Keratinocyte (primary cell): Measurements from ENCODE around the gene NOX3. TPM values are rescaled to one million over a fixed set of nuclear protein-coding genes. Genes with fewer than 3 reads are reported as not detected.

Source experiments
- DNase-seq: peaks from one replicate; pipeline ENCODE4 v3.0.0-alpha.2; 2011; ENCODE audit warnings: low read depth, missing footprints, low spot score
- FAIRE-seq: peaks from 2 replicates; lab custom pipeline; 2011; peaks lifted over from hg19 to GRCh38; lab: Jason Lieb, UNC
- H2AFZ ChIP-seq: 2 replicates; pipeline ENCODE4 v1.6.0; 2012; ENCODE audit warnings: low read length, control low read depth, inconsistent platforms; ENCODE audit not compliant: control insufficient read depth
- H3K27ac ChIP-seq: 2 replicates; pipeline ENCODE4 v1.5.1; 2011; ENCODE audit warnings: low read length; ENCODE audit not compliant: control insufficient read depth, insufficient read depth
- H3K27me3 ChIP-seq: 3 replicates; pipeline ENCODE4 v1.6.0; 2011; ENCODE audit warnings: low read length; ENCODE audit not compliant: control insufficient read depth, insufficient read depth; ENCODE audit errors: extremely low read depth
- H3K36me3 ChIP-seq, 2 experiments: 2 replicates in 1 of 2; 3 replicates in 1 of 2; pipeline ENCODE4 v1.5.1; 2011; ENCODE audit warnings: low read length in 2 of 2, mild to moderate bottlenecking in 1 of 2; ENCODE audit not compliant: control insufficient read depth in 2 of 2, insufficient read depth in 2 of 2; ENCODE audit errors: extremely low read depth in 1 of 2
- H3K4me1 ChIP-seq: 3 replicates; pipeline ENCODE4 v1.5.1; 2011; ENCODE audit warnings: low read length; ENCODE audit not compliant: control insufficient read depth, insufficient read depth; ENCODE audit errors: extremely low read depth
- H3K4me2 ChIP-seq: 3 replicates; pipeline ENCODE4 v1.6.0; 2011; ENCODE audit warnings: low read depth, low read length; ENCODE audit not compliant: control insufficient read depth, insufficient read depth; ENCODE audit errors: extremely low read depth
- H3K4me3 ChIP-seq, 3 experiments: fragments of 200-600 bp in 1 of 3; sonication (generic) in 1 of 3; 2 replicates in 2 of 3; 3 replicates in 1 of 3; pipeline ENCODE4 v1.5.1; 2011 to 2016; ENCODE audit warnings: low read length in 3 of 3, mild to moderate bottlenecking in 3 of 3, control low read depth in 2 of 3, inconsistent platforms in 1 of 3, low read depth in 1 of 3, mixed read lengths in 1 of 3, mixed run types in 1 of 3, moderate library complexity in 1 of 3; ENCODE audit not compliant: control insufficient read depth in 2 of 3, insufficient read depth in 2 of 3; ENCODE audit errors: extremely low read depth in 1 of 3
- H3K79me2 ChIP-seq: 2 replicates; pipeline ENCODE4 v1.6.0; 2012; ENCODE audit warnings: low read length; ENCODE audit not compliant: control insufficient read depth, insufficient read depth
- H3K9ac ChIP-seq: 3 replicates; pipeline ENCODE4 v1.6.0; 2011; ENCODE audit warnings: low read length; ENCODE audit not compliant: control insufficient read depth, insufficient read depth; ENCODE audit errors: extremely low read depth
- H3K9me1 ChIP-seq: 3 replicates; pipeline ENCODE4 v1.6.0; 2011; ENCODE audit warnings: low read length; ENCODE audit not compliant: control insufficient read depth, insufficient read depth; ENCODE audit errors: extremely low read depth
- H3K9me3 ChIP-seq: 2 replicates; pipeline ENCODE4 v1.5.1; 2012; ENCODE audit warnings: low read depth, low read length; ENCODE audit not compliant: control insufficient read depth
- H4K20me1 ChIP-seq: 3 replicates; pipeline ENCODE4 v1.6.0; 2011; ENCODE audit warnings: low read length; ENCODE audit not compliant: control insufficient read depth, insufficient read depth; ENCODE audit errors: extremely low read depth
- EZH2 ChIP-seq: IDR thresholded peaks from one replicate; pipeline ENCODE4 v1.6.1; 2012; ENCODE audit warnings: inconsistent platforms, mild to moderate bottlenecking, low read length, moderate library complexity
- dilution Hi-C: fragments of 300-500 bp; cut with MboI; formaldehyde crosslinking; loops from one replicate; pipeline ENCODE4 v1.7.0; 2020; ENCODE audit warnings: low sequenced_read_pairs; ENCODE audit not compliant: extremely low pct_ligation_motif_present
- polyA plus RNA-seq, 5 experiments: library from polyadenylated mRNA; depleted of rRNA in 3 of 5; stranded (reverse) in 3 of 5; stranded (forward) in 1 of 5; unstranded in 1 of 5; fragments of >200 nt; gene quantifications; 1 replicate in 1 of 5; 2 replicates in 3 of 5; 3 replicates in 1 of 5; pipeline versions ENCODE4 v1.2.1 to v1.2.3, GENCODE V29; 2011 to 2012; ENCODE audit warnings: missing spikeins in 2 of 5, low read depth in 1 of 5, low replicate concordance in 1 of 5
- TF ChIP-seq, protein P1 (sequence below), 3 experiments: IDR thresholded peaks in 1 of 3; conservative IDR thresholded peaks in 1 of 3; optimal IDR thresholded peaks in 1 of 3; 2 replicates in 2 of 3; 3 replicates in 1 of 3; pipeline versions ENCODE3 to v1.5.1; 2011; ENCODE audit warnings: low read length in 3 of 3, mild to moderate bottlenecking in 3 of 3, moderate library complexity in 2 of 3, control low read depth in 1 of 3, inconsistent platforms in 1 of 3; ENCODE audit not compliant: insufficient read depth in 2 of 3; ENCODE audit errors: extremely low read depth in 1 of 3

The NOX3 gene
- polyA plus RNA-seq, 1 donor (not counting 4 experiments of a cell fraction or from before 2014, with no cell fraction given): not detected

GRCh38 chr6:155449450-155450239 lies 6.0 kb downstream of the NOX3 start:
- Histone ChIP-seq H3K27me3 (peaks cover 10% of the 10 kb centered on the region), H3K36me3 (no peaks in the 10 kb centered on the region), H2AFZ (no peak overlapping the region), H4K20me1 (no peaks in the 10 kb centered on the region), H3K9me1 (no peaks in the 10 kb centered on the region), H3K4me3 (no peak overlapping the region), H3K4me1 (no peaks in the 10 kb centered on the region), H3K27ac (no peak overlapping the region), H3K4me2 (no peak overlapping the region), H3K79me2 (no peaks in the 10 kb centered on the region), H3K9me3 (no peaks in the 10 kb centered on the region), H3K9ac (no peak overlapping the region)
- dilution Hi-C loops: no loop called here
- TF ChIP-seq, protein P1, sequence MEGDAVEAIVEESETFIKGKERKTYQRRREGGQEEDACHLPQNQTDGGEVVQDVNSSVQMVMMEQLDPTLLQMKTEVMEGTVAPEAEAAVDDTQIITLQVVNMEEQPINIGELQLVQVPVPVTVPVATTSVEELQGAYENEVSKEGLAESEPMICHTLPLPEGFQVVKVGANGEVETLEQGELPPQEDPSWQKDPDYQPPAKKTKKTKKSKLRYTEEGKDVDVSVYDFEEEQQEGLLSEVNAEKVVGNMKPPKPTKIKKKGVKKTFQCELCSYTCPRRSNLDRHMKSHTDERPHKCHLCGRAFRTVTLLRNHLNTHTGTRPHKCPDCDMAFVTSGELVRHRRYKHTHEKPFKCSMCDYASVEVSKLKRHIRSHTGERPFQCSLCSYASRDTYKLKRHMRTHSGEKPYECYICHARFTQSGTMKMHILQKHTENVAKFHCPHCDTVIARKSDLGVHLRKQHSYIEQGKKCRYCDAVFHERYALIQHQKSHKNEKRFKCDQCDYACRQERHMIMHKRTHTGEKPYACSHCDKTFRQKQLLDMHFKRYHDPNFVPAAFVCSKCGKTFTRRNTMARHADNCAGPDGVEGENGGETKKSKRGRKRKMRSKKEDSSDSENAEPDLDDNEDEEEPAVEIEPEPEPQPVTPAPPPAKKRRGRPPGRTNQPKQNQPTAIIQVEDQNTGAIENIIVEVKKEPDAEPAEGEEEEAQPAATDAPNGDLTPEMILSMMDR (optimal IDR thresholded peaks at IDR 0.05 in 1 of 3, IDR thresholded peaks at IDR 0.05 in 1 of 3, conservative IDR thresholded peaks at IDR 0.05 in 1 of 3; ENCODE audit: extremely low read depth in 1 of 3, insufficient read depth in 2 of 3, low read length in 3 of 3): no peak
- TF ChIP-seq EZH2: no peak
- DNase-seq: no peak
- FAIRE-seq: no peak

DNA sequence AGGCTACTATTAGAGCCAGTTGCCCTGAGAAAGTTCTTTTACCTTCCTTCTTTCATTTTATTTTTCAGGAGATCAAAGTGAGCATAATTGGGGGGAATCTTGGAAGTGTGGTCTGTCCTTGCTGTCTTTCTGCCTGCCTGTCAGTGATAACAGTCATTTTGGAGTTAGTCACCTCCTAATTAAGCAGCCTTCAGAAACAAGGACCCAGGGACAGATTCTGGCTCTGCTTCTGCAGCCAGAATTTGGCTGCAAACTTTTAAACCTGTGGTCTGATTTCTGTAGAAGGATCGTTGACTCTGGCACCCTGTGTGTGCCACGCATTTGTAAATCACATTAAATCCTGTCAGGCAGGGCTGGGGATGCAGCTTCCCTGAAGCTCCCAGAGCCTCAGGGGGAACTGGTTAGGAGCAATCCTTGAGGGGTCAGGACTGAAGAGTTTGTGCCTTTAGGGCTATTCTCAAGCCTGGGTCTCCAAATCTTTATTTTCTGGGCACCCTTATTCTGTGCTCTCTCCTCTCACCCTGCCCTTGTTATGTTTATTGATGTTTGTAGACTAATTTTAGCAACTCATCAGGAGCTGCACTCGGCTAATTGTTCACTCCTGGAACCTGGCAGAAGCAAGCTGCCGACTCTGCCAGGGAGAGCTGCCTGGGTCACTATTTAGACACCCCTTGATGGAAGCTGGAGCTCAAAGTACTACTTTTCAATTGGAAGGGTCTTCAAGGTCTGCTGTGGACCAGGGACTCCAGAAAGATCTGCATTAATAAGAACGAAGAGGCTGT lies 6.8 kb downstream of the NOX3 start:
- DNase-seq (no peak), FAIRE-seq (no peak)
- no peak for TF ChIP-seq EZH2
- TF ChIP-seq, protein P1 (optimal IDR thresholded peaks at IDR 0.05 in 1 of 3, IDR thresholded peaks at IDR 0.05 in 1 of 3, conservative IDR thresholded peaks at IDR 0.05 in 1 of 3; ENCODE audit: extremely low read depth in 1 of 3, insufficient read depth in 2 of 3, low read length in 3 of 3): no peak
- H3K36me3 ChIP-seq: no peaks in the 10 kb centered on the region
- H2AFZ ChIP-seq: no peak overlapping the region
- H3K9me3 ChIP-seq: no peaks in the 10 kb centered on the region
- H3K4me3 ChIP-seq: no peak overlapping the region
- dilution Hi-C loops: no loop called here
- no peaks in the 10 kb centered on the region for H3K79me2 ChIP-seq
- H4K20me1 ChIP-seq: no peaks in the 10 kb centered on the region
- no peaks in the 10 kb centered on the region for H3K4me1 ChIP-seq
- no peak overlapping the region for H3K4me2 ChIP-seq
- H3K27me3 ChIP-seq: peaks cover 10% of the 10 kb centered on the region
- no peak overlapping the region for H3K27ac ChIP-seq
- H3K9ac ChIP-seq: no peak overlapping the region
- H3K9me1 ChIP-seq: no peaks in the 10 kb centered on the region
